ENCODE measurements around the gene PIGK.

PIGK gene

DNA sequence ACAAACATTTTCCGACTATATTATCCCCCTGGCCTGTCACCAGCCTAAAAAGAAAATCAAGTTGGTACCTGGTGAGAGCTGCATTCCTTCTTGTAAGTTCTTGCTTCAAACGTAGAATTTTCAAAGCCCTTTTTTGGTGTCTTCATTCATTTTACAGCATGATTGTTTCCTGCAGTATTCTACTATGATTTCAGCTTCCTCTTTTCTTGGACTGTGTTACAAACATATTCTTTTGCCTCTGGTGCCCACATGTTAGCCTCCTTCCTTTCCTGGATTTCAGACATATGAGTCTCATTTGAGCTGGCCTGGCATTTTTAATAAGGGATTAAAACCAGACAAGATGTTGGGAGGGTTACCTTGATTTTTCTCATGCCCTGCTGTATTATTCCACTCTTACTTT is 142.5 kb downstream of the PIGK start:
- in situ Hi-C loops (cut with MboI; ENCODE audit: low sequenced_read_pairs, unreplicated experiment): no loop called here
- no peak for DNase-seq (ENCODE audit: low spot score)
- TF ChIP-seq, protein P1, sequence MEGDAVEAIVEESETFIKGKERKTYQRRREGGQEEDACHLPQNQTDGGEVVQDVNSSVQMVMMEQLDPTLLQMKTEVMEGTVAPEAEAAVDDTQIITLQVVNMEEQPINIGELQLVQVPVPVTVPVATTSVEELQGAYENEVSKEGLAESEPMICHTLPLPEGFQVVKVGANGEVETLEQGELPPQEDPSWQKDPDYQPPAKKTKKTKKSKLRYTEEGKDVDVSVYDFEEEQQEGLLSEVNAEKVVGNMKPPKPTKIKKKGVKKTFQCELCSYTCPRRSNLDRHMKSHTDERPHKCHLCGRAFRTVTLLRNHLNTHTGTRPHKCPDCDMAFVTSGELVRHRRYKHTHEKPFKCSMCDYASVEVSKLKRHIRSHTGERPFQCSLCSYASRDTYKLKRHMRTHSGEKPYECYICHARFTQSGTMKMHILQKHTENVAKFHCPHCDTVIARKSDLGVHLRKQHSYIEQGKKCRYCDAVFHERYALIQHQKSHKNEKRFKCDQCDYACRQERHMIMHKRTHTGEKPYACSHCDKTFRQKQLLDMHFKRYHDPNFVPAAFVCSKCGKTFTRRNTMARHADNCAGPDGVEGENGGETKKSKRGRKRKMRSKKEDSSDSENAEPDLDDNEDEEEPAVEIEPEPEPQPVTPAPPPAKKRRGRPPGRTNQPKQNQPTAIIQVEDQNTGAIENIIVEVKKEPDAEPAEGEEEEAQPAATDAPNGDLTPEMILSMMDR (IDR thresholded peaks at IDR 0.05; ENCODE audit: borderline replicate concordance, control extremely low read depth, extremely low read depth, insufficient read depth, missing control alignments): no peak

DNA sequence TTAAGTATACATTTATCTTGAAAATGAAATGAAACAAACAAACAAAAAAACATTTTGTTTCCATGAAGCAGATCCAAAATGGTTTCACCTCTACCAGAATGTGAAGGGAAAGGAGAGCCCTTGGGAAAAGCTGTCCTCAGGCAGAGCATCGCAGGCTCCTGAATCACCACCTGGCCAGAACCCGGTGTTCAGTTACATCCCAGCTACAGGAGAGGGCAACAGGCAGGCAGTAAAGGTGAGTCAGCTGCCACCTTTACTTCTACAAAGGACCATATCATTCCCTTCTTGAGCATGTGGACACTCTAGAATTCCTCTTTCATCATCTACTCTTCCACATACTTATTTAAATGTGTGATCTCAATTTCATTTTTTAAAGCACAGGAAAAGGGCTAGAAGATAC is 151.2 kb downstream of the PIGK start:
- in situ Hi-C loops (cut with MboI; ENCODE audit: low sequenced_read_pairs, unreplicated experiment): no loop called here
- TF ChIP-seq, protein P1 (IDR thresholded peaks at IDR 0.05; ENCODE audit: borderline replicate concordance, control extremely low read depth, extremely low read depth, insufficient read depth, missing control alignments): no peak
- DNase-seq (ENCODE audit: low spot score): no peak

DNA sequence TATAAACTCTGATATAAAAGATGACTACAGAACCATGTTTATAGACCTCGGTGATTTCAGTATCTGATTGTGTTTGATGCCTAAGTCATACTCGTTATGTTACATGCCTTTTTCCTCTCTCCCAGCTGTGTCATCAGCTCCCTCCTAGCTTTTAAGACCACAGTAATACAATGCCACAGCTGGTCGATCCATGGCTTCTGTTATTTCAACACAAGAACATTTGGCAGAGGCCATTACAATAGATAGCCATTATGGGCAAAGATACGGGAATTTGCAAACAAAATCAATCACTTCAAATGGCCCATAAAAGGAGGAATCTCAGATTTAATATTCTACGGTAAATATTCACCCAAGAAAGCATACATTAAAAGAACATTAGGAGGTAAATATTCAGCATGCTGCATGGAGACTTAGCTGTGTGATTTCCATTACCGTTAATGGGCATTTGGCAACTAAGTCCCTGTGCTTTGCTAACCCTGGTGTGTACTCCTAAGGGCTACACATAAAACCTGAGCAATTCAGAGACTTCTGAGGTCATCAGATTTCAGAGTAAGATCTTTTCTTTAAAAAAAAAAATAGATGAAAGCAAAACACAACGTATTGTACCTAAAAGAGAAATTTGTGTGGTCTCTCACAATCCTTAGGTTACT is 153.4 kb downstream of the PIGK start:
- DNase-seq (ENCODE audit: low spot score): no peak
- in situ Hi-C loops (cut with MboI; ENCODE audit: low sequenced_read_pairs, unreplicated experiment): no loop called here
- TF ChIP-seq, protein P1 (IDR thresholded peaks at IDR 0.05; ENCODE audit: borderline replicate concordance, control extremely low read depth, extremely low read depth, insufficient read depth, missing control alignments): no peak

DNA sequence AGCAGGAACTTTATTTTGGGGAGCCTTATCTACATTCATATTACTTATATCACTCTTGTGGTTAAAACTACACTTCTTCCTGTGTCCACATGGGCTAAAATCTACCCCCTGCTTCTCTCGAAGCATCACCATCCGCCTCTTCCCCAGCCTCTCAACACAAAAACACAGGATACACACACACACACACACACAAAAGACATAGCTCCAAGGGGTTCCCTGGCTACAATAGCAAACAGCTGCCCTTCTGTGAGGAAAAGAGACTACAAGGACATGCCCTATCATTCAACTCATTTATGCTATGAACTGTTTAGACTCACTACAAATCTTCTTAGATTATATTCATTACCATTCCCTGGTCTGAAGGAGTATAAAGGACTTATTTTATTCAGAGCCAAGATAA is 155.0 kb downstream of the PIGK start:
- no peak for DNase-seq (ENCODE audit: low spot score)
- TF ChIP-seq, protein P1 (IDR thresholded peaks at IDR 0.05; ENCODE audit: borderline replicate concordance, control extremely low read depth, extremely low read depth, insufficient read depth, missing control alignments): no peak
- in situ Hi-C loops (cut with MboI; ENCODE audit: low sequenced_read_pairs, unreplicated experiment): no loop called here

DNA sequence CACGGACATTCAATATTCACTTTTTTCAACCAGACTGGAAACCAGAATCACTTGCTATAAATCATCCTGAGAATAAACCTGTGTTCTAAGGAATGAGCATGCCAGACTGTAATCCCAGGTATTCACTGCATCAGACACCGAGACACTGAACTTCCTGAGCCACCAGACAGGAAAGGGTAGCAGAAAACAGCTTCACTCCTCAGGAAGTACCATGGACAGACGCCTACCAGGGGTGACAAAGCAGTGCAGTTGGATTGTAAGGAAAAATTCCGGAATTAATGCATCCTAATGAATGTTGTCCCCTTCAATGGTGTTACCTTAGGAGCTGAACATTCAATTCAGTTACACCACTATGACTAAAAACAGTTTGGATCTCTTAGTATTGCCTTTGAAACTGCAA is 156.1 kb downstream of the PIGK start:
- no peak for DNase-seq (ENCODE audit: low spot score)
- TF ChIP-seq, protein P1 (IDR thresholded peaks at IDR 0.05; ENCODE audit: borderline replicate concordance, control extremely low read depth, extremely low read depth, insufficient read depth, missing control alignments): no peak
- in situ Hi-C loops (cut with MboI; ENCODE audit: low sequenced_read_pairs, unreplicated experiment): no loop called here

DNA sequence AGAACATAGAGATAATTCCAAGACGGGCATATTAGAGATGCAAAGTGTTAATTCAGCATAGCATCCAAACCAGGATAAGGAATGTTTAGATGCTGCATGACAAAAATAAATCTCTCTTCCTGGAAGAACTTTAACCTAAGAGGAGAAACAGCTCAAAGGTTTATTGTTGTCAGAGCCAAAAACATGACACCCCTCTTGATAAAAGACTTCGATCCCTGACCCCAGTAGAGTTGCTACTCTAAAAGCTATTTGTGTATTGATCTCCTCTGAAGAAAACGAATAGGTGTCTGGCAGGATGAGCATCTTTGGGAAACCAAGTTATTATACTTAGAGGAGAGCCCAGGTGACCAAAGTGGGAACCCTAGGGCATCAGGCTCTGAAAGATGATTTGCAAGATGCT is 158.1 kb downstream of the PIGK start:
- no peak for DNase-seq (ENCODE audit: low spot score)
- in situ Hi-C loops (cut with MboI; ENCODE audit: low sequenced_read_pairs, unreplicated experiment): no loop called here

More for the DNA sequence above, 158.1 kb downstream of the PIGK start:
- TF ChIP-seq, protein P1 (IDR thresholded peaks at IDR 0.05; ENCODE audit: borderline replicate concordance, control extremely low read depth, extremely low read depth, insufficient read depth, missing control alignments): no peak
